GM12872 (cell line): Measurements from ENCODE around the gene SMYD4.

Source experiments
- CTCF ChIP-seq: IDR thresholded peaks from 3 replicates; pipeline ENCODE4 v1.5.1; 2011; ENCODE audit warnings: low read depth, mild to moderate bottlenecking, low read length, moderate library complexity; ENCODE audit not compliant: insufficient read depth

Gene SMYD4

GRCh38 chr17:1729966-1730325 lies 99.8 kb downstream of the SMYD4 start:
- no peak for TF ChIP-seq CTCF
